GM12874 (cell line): ENCODE results near the gene TBX4.

ENCODE experiments used
- CTCF ChIP-seq: IDR thresholded peaks from 2 replicates; pipeline ENCODE4 v1.5.1; 2011; ENCODE audit warnings: low read depth, mild to moderate bottlenecking, control low read depth, low read length, moderate library complexity; ENCODE audit not compliant: insufficient read depth

TBX4 gene

GRCh38 chr17:61456688-61457225 is 4.5 kb downstream of the TBX4 start:
- no peak for TF ChIP-seq CTCF

DNA sequence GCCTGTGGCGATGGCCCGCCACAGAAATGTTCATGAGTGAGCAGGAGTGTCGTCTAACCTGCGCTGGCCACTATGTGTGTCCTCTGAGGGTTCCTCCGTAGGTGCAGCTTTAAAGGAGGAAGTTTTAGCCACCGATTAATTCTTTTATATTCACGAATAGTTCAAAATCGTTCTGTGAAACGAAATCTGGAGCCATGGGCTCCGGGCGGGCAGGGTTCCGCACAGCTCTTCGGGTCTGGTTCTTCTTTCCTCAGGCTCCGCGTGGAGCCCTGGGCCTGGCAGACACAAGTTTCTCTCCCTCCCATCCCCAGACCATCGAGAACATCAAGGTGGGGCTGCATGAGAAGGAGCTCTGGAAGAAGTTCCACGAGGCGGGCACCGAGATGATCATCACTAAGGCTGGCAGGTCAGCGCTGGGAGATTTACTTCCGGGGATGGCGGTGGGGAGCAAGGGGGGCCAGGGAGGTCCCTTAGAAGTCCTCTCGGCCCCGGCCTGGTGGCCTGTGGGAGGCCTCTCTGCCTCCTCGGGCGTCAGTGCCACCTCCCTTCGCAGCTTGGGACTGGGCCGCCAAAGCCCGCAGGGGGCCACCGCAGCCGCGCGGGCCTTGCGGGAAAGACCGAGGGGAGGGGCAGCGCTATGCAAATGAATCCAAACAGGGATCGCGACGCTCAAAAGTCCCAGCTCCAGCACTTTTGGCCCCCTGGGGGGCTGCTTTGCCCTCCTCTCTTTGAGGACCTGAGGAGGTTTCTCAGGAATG is 5.2 kb downstream of the TBX4 start:
- TF ChIP-seq CTCF: no peak

GRCh38 chr17:61458000-61458399 is 5.8 kb downstream of the TBX4 start:
- TF ChIP-seq CTCF: no peak

DNA sequence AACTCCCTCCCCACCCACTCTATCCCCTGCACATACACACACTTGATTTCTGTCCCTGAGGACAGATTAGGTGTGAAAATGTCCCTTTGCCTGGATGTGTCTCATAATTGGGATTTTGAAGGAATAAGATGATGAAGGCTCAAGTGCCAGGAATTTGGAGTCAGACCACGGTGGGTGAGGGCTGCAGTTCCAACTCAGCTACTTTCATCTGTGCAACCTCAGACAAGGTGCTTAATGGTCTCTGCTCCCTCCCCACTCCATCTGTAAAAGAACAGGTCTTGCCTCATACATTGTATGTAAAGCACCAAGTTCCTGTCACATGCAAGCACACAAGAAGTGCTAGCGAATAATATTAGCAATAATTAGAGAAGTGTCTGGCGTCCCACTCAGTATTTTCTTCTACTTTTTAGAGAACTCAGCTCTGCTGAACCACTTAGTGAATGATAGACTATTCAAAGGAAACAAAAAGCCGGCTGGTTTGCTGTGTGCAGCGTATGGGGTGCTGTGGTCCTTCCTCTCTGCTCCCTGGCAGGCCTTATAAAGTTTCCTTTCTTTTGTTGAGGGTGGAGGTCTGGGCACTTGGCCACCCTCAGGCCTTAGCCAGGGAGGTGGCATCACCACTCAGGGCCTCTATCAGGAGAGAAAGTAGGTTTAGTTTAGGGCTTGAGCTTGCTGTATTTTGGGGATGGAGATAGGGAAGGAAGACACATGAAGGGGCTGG is 6.4 kb downstream of the TBX4 start:
- TF ChIP-seq CTCF: no peak

DNA sequence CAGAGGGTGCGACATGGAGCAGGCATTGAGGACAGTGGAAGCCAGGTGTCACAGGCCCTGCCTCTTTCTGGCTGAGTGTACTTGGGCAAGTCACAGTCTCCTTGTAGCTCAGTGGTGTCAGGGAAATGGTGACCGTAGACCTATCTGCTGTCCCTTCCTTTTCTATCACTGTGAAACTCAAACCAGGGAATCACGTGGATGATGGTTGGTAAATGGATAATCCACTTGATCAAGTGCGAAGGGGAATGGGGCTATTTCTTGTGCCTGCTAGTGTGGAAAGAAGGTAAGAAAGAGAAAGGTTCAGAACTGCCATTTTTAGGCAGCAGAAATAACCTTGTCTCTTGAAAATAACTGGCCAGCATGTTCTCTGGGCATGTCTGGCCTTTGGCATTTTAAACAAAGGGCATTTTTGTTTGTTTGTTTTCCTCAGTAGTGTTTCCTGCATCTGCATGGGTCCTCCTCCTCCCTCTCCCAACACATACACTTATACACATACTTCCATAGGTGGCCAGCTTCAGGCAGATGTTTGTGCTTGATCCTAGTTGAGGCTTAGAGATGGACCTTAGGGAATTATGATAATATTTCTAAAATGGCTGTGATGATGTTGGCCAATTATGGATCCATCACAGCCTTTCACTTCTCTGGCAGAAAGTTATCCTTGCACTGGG is 7.1 kb downstream of the TBX4 start:
- TF ChIP-seq CTCF: no peak

GRCh38 chr17:61459939-61460718 is 7.9 kb downstream of the TBX4 start:
- no peak for TF ChIP-seq CTCF
